HEK293 (cell line): Measurements from ENCODE around the gene HPDL.

ENCODE experiments used
- CTCF ChIA-PET: fragments of 350-600 bp; formaldehyde crosslinking; extraction: SDS; loops from one replicate; lab custom pipeline; 2021; ENCODE audit warnings: antibody characterized with exemption; lab: Yijun Ruan, JAX
- POLR2A ChIA-PET: fragments of 300-600 bp; formaldehyde crosslinking; extraction: SDS; loops from one replicate; lab custom pipeline; 2020; ENCODE audit warnings: antibody characterized with exemption, inconsistent platforms; lab: Yijun Ruan, JAX
- H3K27ac ChIP-seq: fragments of 200-500 bp; sonication (Bioruptor generic); 2 replicates; pipeline ENCODE4 v1.5.1; 2014; ENCODE audit warnings: low read depth, low read length, control low read depth, inconsistent platforms; ENCODE audit errors: extremely low read depth
- H3K36me3 ChIP-seq, 2 experiments: fragments of 200-500 bp in 1 of 2; sonication (Bioruptor generic) in 1 of 2; 1 replicate in 1 of 2; 2 replicates in 1 of 2; pipeline ENCODE4 v1.5.1; 2014 to 2017; ENCODE audit warnings: inconsistent platforms in 2 of 2, low read length in 2 of 2; ENCODE audit not compliant: control insufficient read depth in 2 of 2, insufficient read depth in 1 of 2
- H3K4me1 ChIP-seq: fragments of 200-500 bp; sonication (Bioruptor generic); 2 replicates; pipeline ENCODE4 v1.5.1; 2014; ENCODE audit warnings: mild to moderate bottlenecking, low read length, inconsistent platforms; ENCODE audit not compliant: control insufficient read depth, insufficient read depth
- H3K4me3 ChIP-seq: 2 replicates; pipeline ENCODE4 v1.5.1; 2011; ENCODE audit warnings: low read depth, mild to moderate bottlenecking, control low read depth, low read length, moderate library complexity
- H3K9me3 ChIP-seq: fragments of 200-500 bp; sonication (Bioruptor generic); 2 replicates; pipeline ENCODE4 v1.5.1; 2014; ENCODE audit warnings: low read depth, low read length, inconsistent platforms; ENCODE audit not compliant: control insufficient read depth, insufficient read depth
- BCL6B ChIP-seq: fragments of 450-650 bp; formaldehyde crosslinking; IDR thresholded peaks from 2 replicates; pipeline ENCODE4 v1.5.1; 2017; ENCODE audit warnings: missing biosample characterization, missing genetic modification characterization
- ELK4 ChIP-seq: IDR thresholded peaks from 2 replicates; pipeline ENCODE4 v1.6.1; 2011; ENCODE audit warnings: mild to moderate bottlenecking, low read depth, low read length, borderline replicate concordance
- GLI2 ChIP-seq: fragments of 450-650 bp; formaldehyde crosslinking; IDR thresholded peaks from 2 replicates; pipeline ENCODE4; 2017; ENCODE audit warnings: missing biosample characterization, missing genetic modification characterization, low read depth, borderline replicate concordance
- KLF10 ChIP-seq: fragments of 450-650 bp; IDR thresholded peaks from 2 replicates; pipeline ENCODE4 v1.5.1; 2018; ENCODE audit warnings: missing biosample characterization, mild to moderate bottlenecking, missing genetic modification characterization
- KLF8 ChIP-seq: fragments of 450-650 bp; formaldehyde crosslinking; IDR thresholded peaks from 2 replicates; pipeline ENCODE4 v1.5.1; 2016; ENCODE audit warnings: missing biosample characterization, missing genetic modification characterization
- KLF9 ChIP-seq: fragments of 450-650 bp; formaldehyde crosslinking; IDR thresholded peaks from 2 replicates; pipeline ENCODE4 v1.5.1; 2016; ENCODE audit warnings: missing biosample characterization, missing genetic modification characterization, low read depth
- RBAK ChIP-seq: fragments of 450-650 bp; formaldehyde crosslinking; IDR thresholded peaks from 2 replicates; pipeline ENCODE4 v1.5.1; 2016; ENCODE audit warnings: missing biosample characterization, missing genetic modification characterization
- ZNF473 ChIP-seq: fragments of 450-650 bp; formaldehyde crosslinking; IDR thresholded peaks from 2 replicates; pipeline ENCODE4 v1.5.1; 2017; ENCODE audit warnings: missing biosample characterization, missing genetic modification characterization
- ZNF510 ChIP-seq: fragments of 450-650 bp; formaldehyde crosslinking; IDR thresholded peaks from 2 replicates; pipeline ENCODE4 v1.5.1; 2018; ENCODE audit warnings: mild to moderate bottlenecking, missing genetic modification characterization, missing biosample characterization; ENCODE audit not compliant: insufficient replicate concordance
- ZNF654 ChIP-seq: fragments of 450-650 bp; formaldehyde crosslinking; IDR thresholded peaks from 2 replicates; pipeline ENCODE4 v1.5.1; 2016; ENCODE audit warnings: low read depth, missing biosample characterization, missing genetic modification characterization
- ZNF664 ChIP-seq: fragments of 450-650 bp; formaldehyde crosslinking; IDR thresholded peaks from 2 replicates; pipeline ENCODE4 v1.5.1; 2016; ENCODE audit warnings: missing biosample characterization, missing genetic modification characterization
- TF ChIP-seq, protein P1 (sequence below): fragments of 450-650 bp; formaldehyde crosslinking; IDR thresholded peaks from 2 replicates; pipeline ENCODE4 v1.5.1; 2016; ENCODE audit warnings: missing biosample characterization, missing genetic modification characterization
- TF ChIP-seq, protein P2 (sequence below): fragments of 450-650 bp; formaldehyde crosslinking; IDR thresholded peaks from 2 replicates; pipeline ENCODE4 v1.5.1; 2017; ENCODE audit warnings: missing biosample characterization, missing genetic modification characterization

The HPDL gene

DNA sequence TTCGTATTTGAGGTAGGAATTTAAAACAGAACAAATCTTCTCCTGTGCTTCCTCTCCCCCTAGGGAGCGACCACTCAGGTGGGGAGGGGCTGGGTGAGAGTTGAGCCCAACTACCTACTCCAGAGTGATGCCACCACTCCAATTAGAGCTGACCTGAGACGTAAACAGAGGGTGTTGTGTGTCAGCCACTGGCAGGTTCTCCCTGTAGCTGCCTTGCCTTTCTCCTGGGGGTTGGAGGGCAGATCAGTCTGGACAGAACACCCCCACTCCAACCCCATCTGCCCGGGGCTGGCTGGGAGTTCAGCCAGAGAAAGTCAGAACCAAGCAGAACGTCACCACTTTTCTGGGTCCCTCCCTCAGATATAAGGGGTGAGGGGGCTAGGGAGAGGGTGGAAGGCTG, 2.0 kb downstream of the HPDL start (continued):
- TF ChIP-seq, protein P1, sequence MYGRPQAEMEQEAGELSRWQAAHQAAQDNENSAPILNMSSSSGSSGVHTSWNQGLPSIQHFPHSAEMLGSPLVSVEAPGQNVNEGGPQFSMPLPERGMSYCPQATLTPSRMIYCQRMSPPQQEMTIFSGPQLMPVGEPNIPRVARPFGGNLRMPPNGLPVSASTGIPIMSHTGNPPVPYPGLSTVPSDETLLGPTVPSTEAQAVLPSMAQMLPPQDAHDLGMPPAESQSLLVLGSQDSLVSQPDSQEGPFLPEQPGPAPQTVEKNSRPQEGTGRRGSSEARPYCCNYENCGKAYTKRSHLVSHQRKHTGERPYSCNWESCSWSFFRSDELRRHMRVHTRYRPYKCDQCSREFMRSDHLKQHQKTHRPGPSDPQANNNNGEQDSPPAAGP (tag by site-specific recombination): peak; percentile 49; the same call in 1 of the 2 replicates
- TF ChIP-seq, protein P2, sequence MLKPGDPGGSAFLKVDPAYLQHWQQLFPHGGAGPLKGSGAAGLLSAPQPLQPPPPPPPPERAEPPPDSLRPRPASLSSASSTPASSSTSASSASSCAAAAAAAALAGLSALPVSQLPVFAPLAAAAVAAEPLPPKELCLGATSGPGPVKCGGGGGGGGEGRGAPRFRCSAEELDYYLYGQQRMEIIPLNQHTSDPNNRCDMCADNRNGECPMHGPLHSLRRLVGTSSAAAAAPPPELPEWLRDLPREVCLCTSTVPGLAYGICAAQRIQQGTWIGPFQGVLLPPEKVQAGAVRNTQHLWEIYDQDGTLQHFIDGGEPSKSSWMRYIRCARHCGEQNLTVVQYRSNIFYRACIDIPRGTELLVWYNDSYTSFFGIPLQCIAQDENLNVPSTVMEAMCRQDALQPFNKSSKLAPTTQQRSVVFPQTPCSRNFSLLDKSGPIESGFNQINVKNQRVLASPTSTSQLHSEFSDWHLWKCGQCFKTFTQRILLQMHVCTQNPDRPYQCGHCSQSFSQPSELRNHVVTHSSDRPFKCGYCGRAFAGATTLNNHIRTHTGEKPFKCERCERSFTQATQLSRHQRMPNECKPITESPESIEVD (tag by site-specific recombination): no peak
- TF ChIP-seq KLF8 (tag by site-specific recombination) (no peak), KLF10 (tag by site-specific recombination) (no peak)

DNA sequence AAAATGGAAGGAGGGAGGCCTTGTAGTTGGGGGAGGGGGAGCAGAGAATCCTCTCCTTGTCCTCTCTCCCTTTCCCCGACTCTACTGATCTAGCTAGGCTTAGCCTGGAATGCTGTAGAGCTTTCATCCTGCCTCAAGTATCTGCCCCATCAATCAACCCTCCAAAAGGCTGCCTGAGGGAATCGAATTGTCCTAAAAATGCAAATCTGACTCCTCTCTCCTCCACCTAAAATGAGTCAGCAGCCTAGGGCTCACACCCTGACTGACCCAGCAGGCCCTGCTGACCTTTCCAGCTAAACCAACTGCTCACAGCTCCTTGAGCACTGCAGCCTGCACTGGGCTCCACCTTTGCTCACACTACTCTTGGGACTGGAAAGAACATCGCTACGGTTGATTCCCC, 2.8 kb downstream of the HPDL start:
- Histone ChIP-seq H3K36me3 (peaks cover 0 to 68% of the 10 kb centered on the region in 2 experiments; a peak in 1 of 3 replicates), H3K4me1 (0 out of 2 replicates have a peak, but pooled peaks cover 3% of the 10 kb centered on the region), H3K4me3 (no peak overlapping the region), H3K27ac (no peak overlapping the region), H3K9me3 (no peaks in the 10 kb centered on the region)
- CTCF ChIA-PET: interaction anchor here (0.6 to 1.1 kb wide), 2 partner anchors 11 to 31 kb away, joined by 3 to 4 read pairs; partner anchors contain the start of genes MUTYH and TOE1
- POLR2A ChIA-PET: interaction anchor here (1.6 to 6.7 kb wide), 2 partner anchors 10 to 26 kb away, joined by 8 to 51 read pairs; partner anchors contain the start of genes MUTYH and TOE1
- TF ChIP-seq, protein P1 (tag by site-specific recombination): 0 out of 2 replicates have a peak, but pooled peaks have one; percentile 30
- no peak for TF ChIP-seq ZNF473 (tag by site-specific recombination)

GRCh38 chr1:45331436-45332345, 5.0 kb downstream of the HPDL start:
- TF ChIP-seq BCL6B (tag by site-specific recombination) (no peak), RBAK (tag by site-specific recombination) (no peak), ZNF654 (tag by site-specific recombination) (no peak), GLI2 (tag by site-specific recombination) (no peak), KLF9 (tag by site-specific recombination) (no peak), ZNF664 (tag by site-specific recombination) (no peak)
- Histone ChIP-seq H3K4me3 (no peak overlapping the region), H3K9me3 (no peaks in the 10 kb centered on the region), H3K27ac (no peak overlapping the region), H3K36me3 (peaks cover 0 to 71% of the 10 kb centered on the region in 2 experiments; a peak in 1 of 3 replicates), H3K4me1 (0 out of 2 replicates have a peak, but pooled peaks cover 3% of the 10 kb centered on the region)
- CTCF ChIA-PET: no interaction called here
- POLR2A ChIA-PET: interaction anchor here (1.3 to 6.7 kb wide), 3 partner anchors 8 to 28 kb away, joined by 4 to 51 read pairs (median 5); partner anchors contain the start of genes MUTYH and TOE1

- peaks cover 0 to 68% of the 10 kb centered on the region in 2 experiments; a peak in 1 of 3 replicates for H3K36me3 ChIP-seq
- CTCF ChIA-PET: no interaction called here
- no peak overlapping the region for H3K4me3 ChIP-seq
- H3K4me1 ChIP-seq: 0 out of 2 replicates have a peak, but pooled peaks cover 3% of the 10 kb centered on the region
- TF ChIP-seq ZNF510 (tag by site-specific recombination) (no peak), ELK4 (no peak)
- TF ChIP-seq, all 188 proteins: peak for 0
- H3K27ac ChIP-seq: no peak overlapping the region
- no peaks in the 10 kb centered on the region for H3K9me3 ChIP-seq
- POLR2A ChIA-PET: interaction anchor here (1.3 to 1.7 kb wide), 2 partner anchors 8 to 29 kb away, joined by 4 to 5 read pairs; no protein-coding TSS in a partner anchor
Measured at GRCh38 chr1:45332346-45332720, 5.6 kb downstream of the HPDL start.
